GM23248 (cell line): Measurements from ENCODE around the gene ARL4C.

Experiments
- EZH2 ChIP-seq: fragments of 200-600 bp; sonication (generic); IDR thresholded peaks from 2 replicates; pipeline ENCODE4 v1.6.1; 2018; ENCODE audit warnings: antibody characterized with exemption, mild to moderate bottlenecking; ENCODE audit not compliant: insufficient read depth, poor library complexity, severe bottlenecking
- EZH2phosphoT487 ChIP-seq: fragments of 200-600 bp; sonication (generic); IDR thresholded peaks from 2 replicates; pipeline ENCODE4 v1.6.1; 2018; ENCODE audit warnings: antibody characterized with exemption, moderate library complexity, mild to moderate bottlenecking, low read depth; ENCODE audit not compliant: insufficient read depth

DNA sequence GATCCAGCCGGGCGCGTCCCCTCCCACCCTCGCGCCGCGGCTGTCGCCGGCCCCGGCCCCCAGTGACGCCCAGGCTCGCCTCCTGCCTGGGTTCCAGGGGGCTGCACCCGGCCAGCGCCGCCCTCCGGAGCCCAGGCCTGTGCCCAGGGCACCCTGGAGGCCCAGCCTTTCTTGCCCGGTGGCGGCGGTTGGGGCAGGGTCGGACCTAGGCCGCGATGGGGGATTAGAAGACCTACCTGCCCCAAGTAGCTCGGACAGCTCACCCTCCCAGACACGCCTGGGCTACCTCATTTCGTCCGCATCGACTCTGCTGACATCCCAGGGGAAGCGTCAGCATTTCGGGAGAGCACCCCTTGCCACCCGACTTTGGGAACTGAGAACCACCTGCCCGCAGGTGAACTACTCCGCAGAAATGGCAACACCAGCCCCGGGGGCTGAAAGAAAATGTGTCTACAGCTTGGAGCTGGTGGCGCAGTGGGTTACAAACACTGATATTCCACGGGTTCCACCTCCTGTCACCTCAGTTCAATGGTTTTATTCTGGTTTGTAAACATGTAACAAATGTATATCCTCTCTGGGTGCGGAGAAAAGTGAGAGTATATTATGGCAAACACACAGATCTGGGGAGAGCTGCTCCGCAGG, 834 bp upstream of the ARL4C start:
- no peak for TF ChIP-seq EZH2
- no peak for TF ChIP-seq EZH2phosphoT487
